Fibroblast of lung (primary cell): Measurements from ENCODE around the gene PCGF2. TPM values are rescaled to one million over a fixed set of nuclear protein-coding genes. Genes with fewer than 3 reads are reported as not detected.

ENCODE experiments used
- DNase-seq, 2 donors: peaks; one replicate each; pipeline versions ENCODE4 v3.0.0 to v3.0.0-alpha.2; 2010; ENCODE audit warnings: low read depth in 2 of 2
- H2AFZ ChIP-seq: 2 replicates; pipeline ENCODE4 v1.5.1; 2012; ENCODE audit warnings: low read length, control low read depth, inconsistent platforms
- H3K27ac ChIP-seq: 2 replicates; pipeline ENCODE4 v1.5.1; 2011; ENCODE audit warnings: low read length, control low read depth; ENCODE audit not compliant: insufficient read depth
- H3K27me3 ChIP-seq: 2 replicates; pipeline ENCODE4 v1.5.1; 2011; ENCODE audit warnings: mild to moderate bottlenecking, low read length; ENCODE audit not compliant: control insufficient read depth, insufficient read depth
- H3K36me3 ChIP-seq: 2 replicates; pipeline ENCODE4 v1.5.1; 2011; ENCODE audit warnings: low read length; ENCODE audit not compliant: control insufficient read depth, insufficient read depth
- H3K4me1 ChIP-seq: 2 replicates; pipeline ENCODE4 v1.5.1; 2011; ENCODE audit warnings: low read length; ENCODE audit not compliant: control insufficient read depth, insufficient read depth; ENCODE audit errors: extremely low read depth
- H3K4me2 ChIP-seq: 2 replicates; pipeline ENCODE4 v1.5.1; 2011; ENCODE audit warnings: low read length, control low read depth; ENCODE audit not compliant: insufficient read depth; ENCODE audit errors: extremely low read depth
- H3K4me3 ChIP-seq, 4 experiments: fragments of 200-600 bp in 1 of 4; sonication (generic) in 1 of 4; replicated peaks in 1 of 4; 2 replicates each; pipeline ENCODE4 v1.5.1; 2011 to 2016; ENCODE audit warnings: low read length in 4 of 4, low read depth in 3 of 4, mild to moderate bottlenecking in 3 of 4, control low read depth in 2 of 4, inconsistent platforms in 1 of 4, mixed read lengths in 1 of 4; ENCODE audit not compliant: insufficient read depth in 1 of 4; ENCODE audit errors: control extremely low read depth in 1 of 4
- H3K79me2 ChIP-seq: 2 replicates; pipeline ENCODE4 v1.5.1; 2012; ENCODE audit warnings: mild to moderate bottlenecking, low read length, inconsistent platforms; ENCODE audit not compliant: control insufficient read depth, insufficient read depth
- H3K9ac ChIP-seq: 2 replicates; pipeline ENCODE4 v1.5.1; 2011; ENCODE audit warnings: mild to moderate bottlenecking, low read length, control low read depth; ENCODE audit not compliant: insufficient read depth
- H3K9me3 ChIP-seq: 2 replicates; pipeline ENCODE4 v1.5.1; 2012; ENCODE audit warnings: low read depth, low read length; ENCODE audit not compliant: control insufficient read depth, insufficient read depth
- H4K20me1 ChIP-seq: 2 replicates; pipeline ENCODE4 v1.5.1; 2011; ENCODE audit warnings: low read length; ENCODE audit not compliant: control insufficient read depth, insufficient read depth; ENCODE audit errors: extremely low read depth
- CTCF ChIP-seq, 2 donors: IDR thresholded peaks in 1 of 2; conservative IDR thresholded peaks in 1 of 2; 1 replicate in 1 of 2; 2 replicates in 1 of 2; pipeline ENCODE4 v1.5.1; 2011 to 2012; ENCODE audit warnings: low read length in 2 of 2, control low read depth in 1 of 2, inconsistent platforms in 1 of 2, low read depth in 1 of 2, mild to moderate bottlenecking in 1 of 2
- EZH2 ChIP-seq: IDR thresholded peaks from 2 replicates; pipeline ENCODE4 v1.5.1; 2012; ENCODE audit warnings: low read length, control low read depth, mild to moderate bottlenecking; ENCODE audit errors: missing control alignments
- polyA plus RNA-seq, 2 donors: library from polyadenylated mRNA; depleted of rRNA in 1 of 2; stranded (reverse) in 1 of 2; unstranded in 1 of 2; fragments of >200 nt; gene quantifications; 2 replicates each; pipeline ENCODE4 v1.2.1, GENCODE V29; 2011 to 2012; ENCODE audit warnings: missing spikeins in 1 of 2
- total RNA-seq: library from RNA; depleted of rRNA; stranded (reverse); fragments of >200 nt; gene quantifications from 2 replicates; pipeline ENCODE4 v1.2.1, GENCODE V29; 2014

PCGF2 gene
- total and polyA plus RNA-seq, 2 donors (not counting 1 experiment from before 2014, with no cell fraction given) = 4.0 to 8.0 TPM

GRCh38 chr17:38750312-38751121, 2.4 kb upstream of the PCGF2 start:
- Histone ChIP-seq H3K27me3 (no peaks in the 10 kb centered on the region), H4K20me1 (no peaks in the 10 kb centered on the region), H3K9me3 (no peaks in the 10 kb centered on the region), H3K79me2 (peaks cover 45% of the 10 kb centered on the region), H3K36me3 (peaks cover 1% of the 10 kb centered on the region), H3K4me2 (peak overlapping the region; percentile 79), H3K9ac (no peak overlapping the region), H3K27ac (no peak overlapping the region), H3K4me3 (peak overlapping the region in 3 of 4 experiments; percentile 59 to 81 (median 71)), H3K4me1 (peaks cover 9% of the 10 kb centered on the region), H2AFZ (no peak overlapping the region)
- no peak for DNase-seq
- TF ChIP-seq EZH2 = no peak
- TF ChIP-seq CTCF (conservative IDR thresholded peaks at IDR 0.05 in 1 of 2, IDR thresholded peaks at IDR 0.05 in 1 of 2; ENCODE audit: low read depth in 1 of 2, low read length in 2 of 2) = no peak

- H3K9ac ChIP-seq = no peak overlapping the region
- peaks cover 9% of the 10 kb centered on the region for H3K4me1 ChIP-seq
- peaks cover 46% of the 10 kb centered on the region for H3K79me2 ChIP-seq
- H3K9me3 ChIP-seq = no peaks in the 10 kb centered on the region
- H3K27me3 ChIP-seq = no peaks in the 10 kb centered on the region
- peaks cover 1% of the 10 kb centered on the region for H3K36me3 ChIP-seq
- no peak overlapping the region for H2AFZ ChIP-seq
- peak overlapping the region; percentile 79 for H3K4me2 ChIP-seq
- H3K27ac ChIP-seq = no peak overlapping the region
- H3K4me3 ChIP-seq = peak overlapping the region; percentile 39 to 81 (median 65)
- no peaks in the 10 kb centered on the region for H4K20me1 ChIP-seq
- no peak for DNase-seq
- no peak for TF ChIP-seq EZH2
- no peak for TF ChIP-seq CTCF (conservative IDR thresholded peaks at IDR 0.05 in 1 of 2, IDR thresholded peaks at IDR 0.05 in 1 of 2; ENCODE audit: low read depth in 1 of 2, low read length in 2 of 2)
Observed at GRCh38 chr17:38750044-38750311, 1.8 kb upstream of the PCGF2 start.

GRCh38 chr17:38749223-38750043, 1.3 kb upstream of the PCGF2 start:
- H3K4me1 ChIP-seq = peaks cover 9% of the 10 kb centered on the region
- H3K79me2 ChIP-seq = peaks cover 47% of the 10 kb centered on the region
- no peaks in the 10 kb centered on the region for H4K20me1 ChIP-seq

More at GRCh38 chr17:38749223-38750043, 1.3 kb upstream of the PCGF2 start:
- no peaks in the 10 kb centered on the region for H3K9me3 ChIP-seq
- H3K4me2 ChIP-seq = peak overlapping the region; percentile 79
- H3K27me3 ChIP-seq = no peaks in the 10 kb centered on the region
- peak overlapping the region; percentile 64 for H3K9ac ChIP-seq
- TF ChIP-seq CTCF (conservative IDR thresholded peaks at IDR 0.05 in 1 of 2, IDR thresholded peaks at IDR 0.05 in 1 of 2; ENCODE audit: low read depth in 1 of 2, low read length in 2 of 2) (no peak), EZH2 (no peak)
- H3K36me3 ChIP-seq = peaks cover 2% of the 10 kb centered on the region
- peak overlapping the region; percentile 57 for H3K27ac ChIP-seq
- H2AFZ ChIP-seq = peak overlapping the region; percentile 52
- peak overlapping the region; percentile 49 to 81 (median 65) for H3K4me3 ChIP-seq
- DNase-seq = peak; percentile 67 to 74
